ENCODE data around the gene NOL8. TPM values are rescaled to one million over a fixed set of nuclear protein-coding genes. Genes with fewer than 3 reads are reported as not detected.

NOL8 gene
- 28.2 and 35.5 TPM in 2 replicates for total RNA-seq

DNA sequence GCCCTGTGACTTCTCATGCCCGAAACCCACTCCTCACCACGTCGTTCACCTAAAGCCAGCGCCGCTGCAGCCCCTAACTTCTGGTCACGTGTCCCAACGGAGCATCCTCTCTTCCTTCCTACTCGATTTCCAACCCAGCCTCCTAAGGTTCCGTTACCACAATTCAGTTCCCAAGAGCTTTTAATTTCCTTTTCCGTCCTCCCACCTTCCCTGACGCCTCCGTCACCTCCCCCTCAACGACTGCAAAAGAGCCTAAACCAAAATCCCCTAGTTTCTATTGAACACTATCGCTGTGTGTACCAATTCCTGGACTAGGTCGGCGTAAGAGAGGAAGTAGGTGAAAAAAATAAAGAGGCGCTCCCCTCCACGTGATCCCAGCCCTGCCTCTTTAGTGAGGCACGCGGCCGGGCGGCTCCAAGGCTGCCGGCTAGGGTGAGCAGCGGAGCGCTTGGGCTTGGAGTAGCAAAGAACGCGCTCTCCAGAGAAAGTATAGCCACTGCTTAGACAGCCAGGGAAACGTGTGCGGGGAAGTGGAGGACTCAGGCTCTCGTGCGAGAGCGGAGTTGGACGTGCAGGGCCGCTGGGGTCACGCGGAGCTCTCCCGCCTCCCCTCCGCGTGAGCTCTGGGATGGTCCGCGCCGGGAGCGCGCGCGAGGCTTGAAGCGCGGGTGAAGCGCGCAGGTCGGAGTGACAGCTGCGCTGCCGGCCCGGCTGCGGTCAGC is at the start of gene NOL8, which contains the start of gene CENPP:
TSS of gene NOL8 (minus strand) at position 82 of the 722 bp plus-strand sequence. CDS start 1,189 bp downstream, outside the sequence.
TSS of gene CENPP (plus strand) at position 685 of the 722 bp plus-strand sequence.

DNA sequence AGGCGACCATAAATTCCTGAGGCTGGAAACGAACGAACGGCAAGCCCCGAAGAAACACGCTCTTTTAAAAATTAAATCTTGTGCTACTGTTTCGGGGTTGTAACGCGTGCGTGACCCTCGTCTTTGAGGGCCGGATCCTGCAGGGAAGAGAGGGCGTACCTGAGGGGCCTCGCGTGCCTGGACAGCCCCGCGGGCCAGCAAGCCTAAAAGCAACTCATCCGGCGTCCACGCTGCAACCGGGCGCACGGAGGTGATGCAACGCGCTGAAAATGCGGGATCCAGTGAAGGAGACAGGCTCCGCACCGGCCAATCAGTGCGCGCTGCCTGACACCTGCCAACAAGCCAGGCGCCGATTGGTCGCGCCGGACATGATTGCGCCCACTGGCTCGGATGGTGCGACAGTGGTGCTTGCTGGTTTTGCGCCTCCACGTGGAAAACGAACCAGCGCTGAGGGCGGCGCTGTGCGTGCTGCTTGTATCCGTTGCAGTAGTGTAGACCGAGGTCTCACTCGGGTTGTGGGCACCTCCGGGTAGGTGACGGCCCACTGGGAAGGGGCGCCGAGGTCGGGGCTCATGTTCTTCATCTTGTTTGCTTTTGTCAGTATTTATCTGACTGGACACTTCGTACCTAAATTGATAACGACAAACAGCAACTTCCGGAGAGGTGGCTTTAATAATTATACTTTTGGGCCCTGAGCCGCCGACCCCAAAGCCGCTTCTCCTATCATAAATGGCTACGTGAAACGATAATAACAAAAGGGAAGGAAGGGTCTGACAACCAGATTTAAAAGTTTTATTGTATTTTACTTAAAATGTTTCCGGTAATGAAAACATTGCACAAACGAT is 31.5 kb downstream of the NOL8 start, which contains the start of gene IARS1:
TSS of gene IARS1 (minus strand) at position 246 of the 845 bp plus-strand sequence. CDS start 4,278 bp downstream, outside the sequence.

Other genes starting within 250 kb of the NOL8 start
- 110 and 123 TPM in 2 replicates for gene SPTLC1, start 209.9 kb downstream of the NOL8 start, total RNA-seq
- gene IARS1, start 31.7 kb downstream of the NOL8 start, total RNA-seq: 468 and 483 TPM in 2 replicates
- 2.1 and 4.7 TPM in 2 replicates for gene CENPP, start 603 bp upstream of the NOL8 start, total RNA-seq
- gene OGN, start 79.2 kb upstream of the NOL8 start, total RNA-seq: 0.59 TPM in 1 of 2 replicates, not detected in the other
- gene OMD, start 99.1 kb upstream of the NOL8 start, total RNA-seq: not detected in 2 replicates
- gene ASPN, start 157.2 kb upstream of the NOL8 start, total RNA-seq: 0.05 TPM in 1 of 2 replicates, not detected in the other
- gene ECM2, start 210.6 kb upstream of the NOL8 start, total RNA-seq: 0.59 and 0.65 TPM in 2 replicates

All from smooth muscle cell of the umbilical artery (primary cell).